ENCODE measurements around the gene HOXD9.

The HOXD9 gene

GRCh38 chr2:176105730-176106580, 16.6 kb upstream of the HOXD9 start:
- H3K36me3 ChIP-seq (replicated peaks): no peaks in the 10 kb centered on the region
- no peaks in the 10 kb centered on the region for H3K9me3 ChIP-seq
- no peak overlapping the region; the same call in 1 of the 2 replicates for H3K4me3 ChIP-seq
- DNase-seq (ENCODE audit: low spot score in 2 of 2): no peak
- in situ Hi-C loops (cut with MboI; ENCODE audit: low sequenced_read_pairs): no loop called here
- H3K4me1 ChIP-seq: no peaks in the 10 kb centered on the region
- H3K27me3 ChIP-seq (ENCODE audit: low read depth): 0 out of 2 replicates have a peak, but pooled peaks cover 2% of the 10 kb centered on the region

GRCh38 chr2:176106581-176107539, 15.7 kb upstream of the HOXD9 start, which contains the start of gene HOXD11:
HOXD11 (plus strand) TSS chr2:176107280; CDS start chr2:176107356, 76 bp downstream.
- in situ Hi-C loops (cut with MboI; ENCODE audit: low sequenced_read_pairs): no loop called here
- H3K4me3 ChIP-seq: peak within 1 kb of the TSS; percentile 23
- 0 out of 2 replicates have a peak, but pooled peaks cover 2% of the 10 kb centered on the region for H3K27me3 ChIP-seq (ENCODE audit: low read depth)
- no peaks in the 10 kb centered on the region for H3K4me1 ChIP-seq
- no peaks in the 10 kb centered on the region for H3K36me3 ChIP-seq (replicated peaks)
- H3K9me3 ChIP-seq: no peaks in the 10 kb centered on the region
- DNase-seq (ENCODE audit: low spot score in 2 of 2): peak; percentile 16 to 47

GRCh38 chr2:176107731-176108181, 14.8 kb upstream of the HOXD9 start:
- Histone ChIP-seq H3K4me3 (no peak overlapping the region), H3K9me3 (no peaks in the 10 kb centered on the region), H3K27me3 (ENCODE audit: low read depth) (0 out of 2 replicates have a peak, but pooled peaks cover 2% of the 10 kb centered on the region), H3K36me3 (replicated peaks) (no peaks in the 10 kb centered on the region), H3K4me1 (no peaks in the 10 kb centered on the region)
- in situ Hi-C loops (cut with MboI; ENCODE audit: low sequenced_read_pairs): no loop called here
- DNase-seq (ENCODE audit: low spot score in 2 of 2): no peak

GRCh38 chr2:176109192-176109901, 13.2 kb upstream of the HOXD9 start:
- in situ Hi-C loops (cut with MboI; ENCODE audit: low sequenced_read_pairs): no loop called here
- no peaks in the 10 kb centered on the region for H3K36me3 ChIP-seq (replicated peaks)
- DNase-seq (ENCODE audit: low spot score in 2 of 2): no peak
- H3K4me1 ChIP-seq: no peaks in the 10 kb centered on the region
- no peak overlapping the region for H3K4me3 ChIP-seq
- H3K9me3 ChIP-seq: no peaks in the 10 kb centered on the region
- 0 out of 2 replicates have a peak, but pooled peaks cover 2% of the 10 kb centered on the region for H3K27me3 ChIP-seq (ENCODE audit: low read depth)

GRCh38 chr2:176109946-176110345, 12.6 kb upstream of the HOXD9 start:
- DNase-seq (ENCODE audit: low spot score in 2 of 2): no peak
- Histone ChIP-seq H3K4me3 (no peak overlapping the region), H3K4me1 (no peaks in the 10 kb centered on the region), H3K36me3 (replicated peaks) (no peaks in the 10 kb centered on the region), H3K27me3 (ENCODE audit: low read depth) (0 out of 2 replicates have a peak, but pooled peaks cover 2% of the 10 kb centered on the region), H3K9me3 (no peaks in the 10 kb centered on the region)
- in situ Hi-C loops (cut with MboI; ENCODE audit: low sequenced_read_pairs): no loop called here

GRCh38 chr2:176110415-176111308, 11.9 kb upstream of the HOXD9 start:
- Histone ChIP-seq H3K4me3 (no peak overlapping the region), H3K36me3 (replicated peaks) (no peaks in the 10 kb centered on the region), H3K9me3 (no peaks in the 10 kb centered on the region), H3K4me1 (no peaks in the 10 kb centered on the region), H3K27me3 (ENCODE audit: low read depth) (0 out of 2 replicates have a peak, but pooled peaks cover 2% of the 10 kb centered on the region)
- in situ Hi-C loops (cut with MboI; ENCODE audit: low sequenced_read_pairs): no loop called here
- no peak for DNase-seq (ENCODE audit: low spot score in 2 of 2)

GRCh38 chr2:176111309-176111663, 11.2 kb upstream of the HOXD9 start:
- Histone ChIP-seq H3K4me3 (no peak overlapping the region), H3K36me3 (replicated peaks) (no peaks in the 10 kb centered on the region), H3K9me3 (no peaks in the 10 kb centered on the region), H3K4me1 (no peaks in the 10 kb centered on the region), H3K27me3 (ENCODE audit: low read depth) (0 out of 2 replicates have a peak, but pooled peaks cover 2% of the 10 kb centered on the region)
- in situ Hi-C loops (cut with MboI; ENCODE audit: low sequenced_read_pairs): no loop called here
- peak in 1 of 2 experiments; percentile 81 for DNase-seq (ENCODE audit: low spot score in 2 of 2)

GRCh38 chr2:176111846-176112374, 10.6 kb upstream of the HOXD9 start:
- Histone ChIP-seq H3K4me3 (no peak overlapping the region), H3K27me3 (ENCODE audit: low read depth) (0 out of 2 replicates have a peak, but pooled peaks cover 2% of the 10 kb centered on the region), H3K4me1 (no peaks in the 10 kb centered on the region), H3K9me3 (no peaks in the 10 kb centered on the region), H3K36me3 (replicated peaks) (no peaks in the 10 kb centered on the region)
- in situ Hi-C loops (cut with MboI; ENCODE audit: low sequenced_read_pairs): no loop called here
- no peak for DNase-seq (ENCODE audit: low spot score in 2 of 2)

- H3K36me3 ChIP-seq (replicated peaks): no peaks in the 10 kb centered on the region
- H3K27me3 ChIP-seq (ENCODE audit: low read depth): no peaks in the 10 kb centered on the region
- in situ Hi-C loops (cut with MboI; ENCODE audit: low sequenced_read_pairs): no loop called here
- DNase-seq (ENCODE audit: low spot score in 2 of 2): no peak
- no peak overlapping the region for H3K4me3 ChIP-seq
- H3K9me3 ChIP-seq: no peaks in the 10 kb centered on the region
- H3K4me1 ChIP-seq: no peaks in the 10 kb centered on the region
Observed at GRCh38 chr2:176112375-176113302, 9.9 kb upstream of the HOXD9 start.

GRCh38 chr2:176114120-176114929, 8.2 kb upstream of the HOXD9 start:
- in situ Hi-C loops (cut with MboI; ENCODE audit: low sequenced_read_pairs): no loop called here
- Histone ChIP-seq H3K27me3 (ENCODE audit: low read depth) (no peaks in the 10 kb centered on the region), H3K4me3 (no peak overlapping the region), H3K36me3 (replicated peaks) (no peaks in the 10 kb centered on the region), H3K9me3 (no peaks in the 10 kb centered on the region), H3K4me1 (no peaks in the 10 kb centered on the region)
- no peak for DNase-seq (ENCODE audit: low spot score in 2 of 2)

All from HAP-1 (cell line).